Ovary (tissue), 3 donors: ENCODE measurements around the gene DOC2B.
"Not testable (repeated sequence)": the region's sequence is repeated elsewhere in the genome, so short reads cannot be mapped to it uniquely, and the experiment has no call there.

Experiments used
- CTCF ChIP-seq, 3 donors: fragments of 450-650 bp in 2 of 3; fragments of 200-600 bp in 1 of 3; IDR thresholded peaks; one replicate each; pipeline versions ENCODE4 v1.5.1 to v1.8.0; 2016 to 2022; ENCODE audit warnings: antibody characterized with exemption in 3 of 3, mild to moderate bottlenecking in 1 of 3
- POLR2A ChIP-seq: fragments of 450-650 bp; IDR thresholded peaks from one replicate; pipeline ENCODE4 v1.6.1; 2017; ENCODE audit warnings: antibody characterized with exemption, mild to moderate bottlenecking, moderate library complexity
- donor health status: DM: no; HTN: no; CAD: no.

- TF ChIP-seq CTCF (IDR thresholded peaks at IDR 0.05); POLR2A: not testable (repeated sequence)
Observed at GRCh38 chr17:215563-216478, 34.4 kb upstream of the DOC2B start.
